Stimulated activated naive B cell treated with anti-CD40 and anti-IgM and Interleukin-4, amounts not matched to agents 10 μg/mL and 1 μg/mL and 100 μg/mL, for 72 hours (primary cell): ENCODE data around the gene RREB1.

Experiments
- ATAC-seq, 2 donors: fragments of 150-1000 bp; cut with Tn5 transposase; replicated peaks; 2 replicates each; pipeline ENCODE4 v1.10.0; 2021; ENCODE audit warnings: moderate library complexity in 1 of 2
- DNase-seq: peaks from one replicate; pipeline ENCODE4 v3.0.0; 2021
- H3K27ac Mint-ChIP-seq: one replicate; pipeline ENCODE4 v1.8.0; 2022; ENCODE audit warnings: mild to moderate bottlenecking, mixed read lengths
- H3K27me3 Mint-ChIP-seq, 2 donors: one replicate each; pipeline ENCODE4 v1.8.0; 2022; ENCODE audit warnings: mixed read lengths in 2 of 2
- H3K36me3 Mint-ChIP-seq, 2 donors: one replicate each; pipeline ENCODE4 v1.8.0; 2022; ENCODE audit warnings: mixed read lengths in 2 of 2, mild to moderate bottlenecking in 1 of 2
- H3K4me1 Mint-ChIP-seq, 2 donors: one replicate each; pipeline ENCODE4 v1.8.0; 2022; ENCODE audit warnings: mixed read lengths in 2 of 2, mild to moderate bottlenecking in 1 of 2
- H3K4me3 Mint-ChIP-seq, 2 donors: one replicate each; pipeline ENCODE4 v1.8.0; 2022; ENCODE audit warnings: mild to moderate bottlenecking in 2 of 2, mixed read lengths in 2 of 2, moderate library complexity in 1 of 2
- H3K9me3 Mint-ChIP-seq, 2 donors: one replicate each; pipeline ENCODE4 v1.8.0; 2022; ENCODE audit warnings: mixed read lengths in 2 of 2, mild to moderate bottlenecking in 1 of 2

The RREB1 gene

DNA sequence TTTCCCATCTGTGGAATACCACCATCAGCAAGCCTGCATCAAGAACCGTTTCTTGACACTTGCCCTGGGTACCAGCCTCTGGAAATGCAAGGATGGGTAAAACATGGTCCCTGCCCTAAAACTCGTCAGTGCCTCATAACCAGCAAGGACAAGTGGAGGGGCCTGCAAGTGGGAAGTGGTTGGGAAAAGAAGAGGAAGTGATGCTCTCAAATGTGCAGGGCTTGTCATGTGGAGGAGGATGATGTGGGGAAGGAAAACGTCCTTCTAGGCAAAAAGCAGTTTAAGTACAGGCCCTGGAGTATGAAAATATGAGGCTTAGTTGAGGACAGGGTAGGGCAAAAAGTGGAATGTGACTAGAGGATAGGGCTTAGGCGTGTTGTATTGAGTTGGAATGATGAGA, 19.0 kb downstream of the RREB1 start:
- Mint-ChIP-seq H3K27ac (no peak overlapping the region), H3K27me3 (no peaks in the 10 kb centered on the region), H3K9me3 (no peaks in the 10 kb centered on the region), H3K4me1 (peaks cover 58 to 86% of the 10 kb centered on the region in 2 donors), H3K4me3 (peak overlapping the region in 1 of 2 donors; percentile 40), H3K36me3 (peaks cover 43 to 52% of the 10 kb centered on the region in 2 donors)
- DNase-seq (no peak), ATAC-seq (no peak)

DNA sequence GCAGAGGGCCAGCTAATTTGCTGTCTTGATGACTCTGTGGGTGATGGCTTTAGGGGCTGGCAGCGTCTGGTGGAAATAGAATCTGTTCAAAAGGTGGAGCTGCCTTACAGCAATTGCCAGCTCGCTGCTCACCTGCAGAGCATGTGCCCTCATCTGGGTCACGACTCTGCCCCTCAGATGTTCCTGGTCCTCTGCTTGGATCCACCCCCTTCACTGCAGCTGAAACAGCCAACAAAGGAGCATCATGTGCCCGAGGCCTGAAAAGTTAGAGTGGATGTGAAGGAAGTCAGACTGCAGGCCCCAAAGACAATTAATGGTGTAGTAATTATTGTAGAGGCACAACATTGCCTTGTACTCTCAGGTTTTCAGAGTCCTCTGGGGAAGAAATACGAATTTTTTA, 19.9 kb downstream of the RREB1 start:
- Mint-ChIP-seq H3K27me3 (no peaks in the 10 kb centered on the region), H3K27ac (peak overlapping the region; percentile 81), H3K9me3 (no peaks in the 10 kb centered on the region), H3K36me3 (peaks cover 42 to 47% of the 10 kb centered on the region in 2 donors), H3K4me3 (no peak overlapping the region), H3K4me1 (peaks cover 60 to 84% of the 10 kb centered on the region in 2 donors)
- DNase-seq, result no peak
- no peak for ATAC-seq

DNA sequence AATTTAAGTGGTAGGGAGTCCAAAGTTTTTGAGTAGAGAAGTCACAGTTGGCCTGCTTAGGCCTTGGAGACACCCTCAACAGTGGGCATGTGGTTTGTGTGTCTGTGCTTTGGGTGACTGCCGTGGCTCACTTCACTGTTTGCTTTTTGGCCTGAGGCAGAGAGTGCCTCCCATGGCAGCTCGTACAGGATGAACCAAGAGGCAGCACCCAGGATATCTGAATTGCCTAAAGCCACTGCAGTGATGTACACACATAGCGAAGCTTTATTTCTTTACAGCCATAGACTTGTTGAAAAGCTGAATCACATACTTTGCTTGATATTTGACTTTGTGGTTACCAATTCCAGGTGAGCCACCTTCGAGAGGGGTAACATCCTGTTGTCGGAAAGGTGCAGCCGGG, 21.6 kb downstream of the RREB1 start:
- Mint-ChIP-seq H3K4me1 (peaks cover 58 to 83% of the 10 kb centered on the region in 2 donors), H3K27ac (peak overlapping the region; percentile 53), H3K36me3 (peaks cover 36 to 47% of the 10 kb centered on the region in 2 donors), H3K9me3 (no peaks in the 10 kb centered on the region), H3K27me3 (no peaks in the 10 kb centered on the region), H3K4me3 (no peak overlapping the region)
- no peak for ATAC-seq
- no peak for DNase-seq

DNA sequence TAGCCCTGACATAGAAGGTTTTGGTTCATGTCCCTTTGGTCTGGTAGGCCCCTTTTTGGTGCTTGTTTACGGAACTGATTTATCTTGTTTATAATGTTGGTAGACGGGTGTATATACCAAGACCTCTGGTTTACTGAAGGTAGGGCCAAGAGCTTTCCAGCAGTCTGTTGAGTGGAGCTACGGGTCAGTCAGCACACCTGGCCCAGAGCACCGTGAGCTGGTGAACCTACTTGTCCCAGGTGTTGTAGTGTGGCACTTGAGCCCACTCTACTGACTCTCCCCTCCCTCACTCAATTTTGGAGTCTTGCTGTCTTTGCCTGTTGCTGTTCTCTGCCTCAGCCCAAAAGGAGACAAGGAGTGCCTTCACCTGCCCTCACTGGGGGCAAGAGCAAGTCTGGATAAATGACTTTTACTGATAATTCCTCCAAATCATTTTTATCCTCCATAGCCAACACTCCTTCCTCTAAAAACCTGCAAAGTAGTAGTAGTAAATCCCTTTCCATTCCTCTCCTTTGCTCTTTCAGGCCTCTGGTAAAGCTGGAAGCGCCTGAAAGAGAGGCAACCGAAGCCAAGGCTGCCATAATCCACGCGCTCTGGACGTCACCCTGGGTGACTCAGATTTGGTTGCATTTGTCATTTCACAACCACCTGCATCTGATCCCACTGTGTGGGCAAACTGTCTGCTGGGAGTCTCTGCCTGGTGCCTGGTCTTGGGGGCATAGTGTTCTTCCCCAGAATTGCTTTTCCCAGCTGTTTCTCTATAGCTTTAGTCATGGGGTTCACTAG, 22.2 kb downstream of the RREB1 start:
- ATAC-seq (peak; percentile 48 to 62), DNase-seq (no peak)
- H3K4me3 Mint-ChIP-seq, result no peak overlapping the region
- no peaks in the 10 kb centered on the region for H3K27me3 Mint-ChIP-seq
- H3K27ac Mint-ChIP-seq, result peak overlapping the region; percentile 78
- peaks cover 36 to 41% of the 10 kb centered on the region in 2 donors for H3K36me3 Mint-ChIP-seq
- no peaks in the 10 kb centered on the region for H3K9me3 Mint-ChIP-seq
- peaks cover 52 to 79% of the 10 kb centered on the region in 2 donors for H3K4me1 Mint-ChIP-seq

DNA sequence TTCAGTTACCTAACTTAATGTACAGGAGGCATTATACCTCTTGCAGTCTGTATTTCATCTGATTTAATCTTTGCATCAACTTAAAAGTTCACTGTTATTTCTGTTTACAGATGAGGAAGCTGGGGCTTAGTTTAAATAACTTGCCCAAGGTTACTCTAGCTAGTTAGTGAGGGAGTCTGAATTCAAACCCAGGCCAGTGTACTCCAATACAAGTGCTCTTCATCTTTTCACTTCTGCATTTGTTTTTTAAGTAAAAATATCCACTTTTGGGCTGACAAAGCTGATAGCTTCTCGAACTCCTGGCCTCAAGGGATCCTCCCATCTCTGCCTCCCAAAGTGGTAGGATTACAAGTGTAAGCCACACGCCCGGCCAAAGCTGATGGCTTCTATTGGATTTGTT, 23.6 kb downstream of the RREB1 start:
- H3K4me1 Mint-ChIP-seq, result peaks cover 51 to 76% of the 10 kb centered on the region in 2 donors
- H3K4me3 Mint-ChIP-seq, result no peak overlapping the region
- ATAC-seq (no peak), DNase-seq (no peak)
- H3K27ac Mint-ChIP-seq, result no peak overlapping the region
- H3K27me3 Mint-ChIP-seq, result no peaks in the 10 kb centered on the region
- H3K9me3 Mint-ChIP-seq, result no peaks in the 10 kb centered on the region
- H3K36me3 Mint-ChIP-seq, result peaks cover 29 to 33% of the 10 kb centered on the region in 2 donors

DNA sequence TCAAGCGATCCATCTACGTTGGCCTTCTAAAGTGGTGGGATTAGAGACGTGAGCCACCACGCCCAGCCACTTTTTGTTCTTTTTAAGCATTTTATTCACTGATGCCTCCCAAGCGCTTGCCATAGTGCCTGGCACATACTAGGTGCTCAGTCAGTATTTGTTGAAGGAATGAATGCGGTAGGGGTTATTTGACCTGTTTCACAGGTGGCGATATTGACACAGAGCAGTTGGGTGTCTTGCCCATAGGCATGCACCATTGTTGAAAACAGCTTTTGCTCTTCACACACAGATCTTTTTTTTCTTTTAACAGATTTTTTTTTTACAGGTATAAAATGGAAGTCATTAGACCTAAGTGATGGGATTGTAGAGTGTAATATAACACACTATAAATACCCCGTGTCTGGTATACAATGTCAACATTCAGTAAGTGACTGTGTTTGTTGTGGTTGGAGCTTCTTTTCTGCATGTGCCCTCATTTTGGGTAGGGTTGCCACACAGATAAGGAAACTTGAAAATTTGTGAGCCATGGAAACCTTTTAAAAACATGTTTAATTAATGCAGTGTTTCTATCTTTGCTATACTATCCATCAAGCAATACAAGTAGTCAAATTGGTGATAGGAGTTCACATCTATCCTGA, 24.8 kb downstream of the RREB1 start:
- no peak for ATAC-seq
- H3K4me1 Mint-ChIP-seq, result peaks cover 50 to 75% of the 10 kb centered on the region in 2 donors
- no peaks in the 10 kb centered on the region for H3K27me3 Mint-ChIP-seq
- DNase-seq, result no peak
- H3K36me3 Mint-ChIP-seq, result peaks cover 22 to 25% of the 10 kb centered on the region in 2 donors
- no peak overlapping the region for H3K27ac Mint-ChIP-seq
- no peak overlapping the region for H3K4me3 Mint-ChIP-seq
- no peaks in the 10 kb centered on the region for H3K9me3 Mint-ChIP-seq

DNA sequence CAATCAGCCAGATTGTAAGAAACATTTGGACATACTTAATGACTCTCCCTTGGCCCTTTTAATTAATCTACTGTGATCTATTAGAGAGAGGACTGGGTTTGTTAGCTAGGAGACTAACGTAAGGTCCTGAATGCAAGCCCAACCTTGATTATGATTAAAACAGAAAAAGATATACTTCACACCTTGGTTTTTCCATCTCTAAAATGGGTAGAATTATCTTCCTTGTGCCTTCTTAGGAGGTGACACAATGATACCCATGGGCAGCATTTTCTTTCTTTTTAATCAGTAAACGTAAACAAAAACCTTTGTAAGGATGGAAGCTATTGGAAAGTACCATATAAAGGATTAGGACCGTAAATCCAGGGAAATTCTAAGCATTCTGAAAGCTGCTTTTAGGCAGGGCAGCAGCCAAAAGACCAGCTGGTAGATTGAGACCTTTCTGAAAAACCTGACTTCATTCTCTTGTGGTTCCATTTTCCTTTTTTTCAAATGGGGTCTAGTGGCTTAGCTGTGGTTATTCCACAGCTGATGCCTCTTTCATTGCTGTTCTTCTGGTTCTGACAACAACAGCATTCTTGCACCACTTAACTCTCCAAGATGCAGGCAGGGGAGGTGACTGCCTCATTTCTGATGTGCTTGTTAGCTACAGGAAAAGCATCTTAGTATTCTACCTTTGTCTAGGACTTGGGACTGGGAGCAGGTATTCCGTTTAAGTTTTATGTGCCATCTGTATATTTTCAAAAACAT, 27.4 kb downstream of the RREB1 start:
- peak overlapping the region in 1 of 2 donors; percentile 8 for H3K4me3 Mint-ChIP-seq
- H3K36me3 Mint-ChIP-seq, result peaks cover 9% of the 10 kb centered on the region in 2 donors

DNA sequence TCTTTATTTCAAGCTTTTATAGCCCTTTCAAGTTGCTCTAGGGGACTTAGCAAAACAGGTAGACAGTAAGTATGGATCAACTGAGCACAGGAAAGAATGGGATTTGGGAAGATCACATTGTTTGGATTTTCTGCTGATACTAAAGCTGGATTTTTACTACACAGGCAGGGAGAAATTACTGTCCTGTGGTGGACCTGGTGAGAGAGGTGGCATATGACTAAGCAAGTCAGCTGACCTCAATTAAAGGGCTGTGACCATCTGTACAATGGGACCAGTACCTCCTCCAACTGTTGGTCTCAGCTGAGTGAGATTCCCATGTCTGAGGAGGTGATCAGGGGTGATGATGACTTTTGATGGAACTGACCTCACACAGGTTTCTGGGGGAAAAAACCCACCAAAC, 28.0 kb downstream of the RREB1 start:
- no peaks in the 10 kb centered on the region for H3K27me3 Mint-ChIP-seq
- ATAC-seq (no peak), DNase-seq (no peak)
- peaks cover 5 to 6% of the 10 kb centered on the region in 2 donors for H3K36me3 Mint-ChIP-seq
- H3K4me1 Mint-ChIP-seq, result peaks cover 32 to 66% of the 10 kb centered on the region in 2 donors
- H3K9me3 Mint-ChIP-seq, result no peaks in the 10 kb centered on the region
- no peak overlapping the region for H3K27ac Mint-ChIP-seq
- peak overlapping the region in 1 of 2 donors; percentile 8 for H3K4me3 Mint-ChIP-seq

More for the DNA sequence above, 27.4 kb downstream of the RREB1 start:
- Mint-ChIP-seq H3K9me3 (no peaks in the 10 kb centered on the region), H3K4me1 (peaks cover 35 to 65% of the 10 kb centered on the region in 2 donors), H3K27ac (no peak overlapping the region), H3K27me3 (no peaks in the 10 kb centered on the region)
- DNase-seq, result no peak
- ATAC-seq, result no peak

DNA sequence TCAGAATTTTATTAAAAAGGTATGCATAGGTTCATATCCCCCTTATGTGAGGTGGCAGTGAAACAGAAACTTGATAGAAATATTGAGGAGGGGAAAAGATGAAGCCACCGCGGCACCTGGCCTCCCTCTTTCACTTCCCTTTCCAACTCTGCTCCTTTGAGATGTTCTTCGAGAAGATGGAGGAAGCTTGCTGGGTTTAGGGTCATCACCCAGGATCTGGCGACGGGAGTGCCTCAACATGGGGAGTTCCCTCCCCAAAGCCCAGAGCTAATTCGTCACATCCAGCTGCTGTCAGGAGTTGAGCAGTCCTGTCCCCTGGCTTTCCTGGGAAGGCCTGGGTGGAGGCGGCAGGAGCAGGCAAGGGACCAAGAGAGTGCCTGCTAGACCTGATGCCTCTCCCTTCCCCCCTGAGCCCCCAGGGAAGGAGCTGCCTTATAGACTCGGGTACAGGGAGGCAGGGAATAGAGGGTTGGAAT, 29.1 kb downstream of the RREB1 start:
- peak; percentile 64 to 70 for ATAC-seq
- peak overlapping the region; percentile 97 for H3K27ac Mint-ChIP-seq
- peaks cover 5% of the 10 kb centered on the region in 2 donors for H3K36me3 Mint-ChIP-seq
- peak; percentile 54 for DNase-seq
- H3K27me3 Mint-ChIP-seq, result no peaks in the 10 kb centered on the region
- H3K4me3 Mint-ChIP-seq, result peak overlapping the region; percentile 76 to 83
- H3K4me1 Mint-ChIP-seq, result peaks cover 34 to 65% of the 10 kb centered on the region in 2 donors
- H3K9me3 Mint-ChIP-seq, result no peaks in the 10 kb centered on the region

DNA sequence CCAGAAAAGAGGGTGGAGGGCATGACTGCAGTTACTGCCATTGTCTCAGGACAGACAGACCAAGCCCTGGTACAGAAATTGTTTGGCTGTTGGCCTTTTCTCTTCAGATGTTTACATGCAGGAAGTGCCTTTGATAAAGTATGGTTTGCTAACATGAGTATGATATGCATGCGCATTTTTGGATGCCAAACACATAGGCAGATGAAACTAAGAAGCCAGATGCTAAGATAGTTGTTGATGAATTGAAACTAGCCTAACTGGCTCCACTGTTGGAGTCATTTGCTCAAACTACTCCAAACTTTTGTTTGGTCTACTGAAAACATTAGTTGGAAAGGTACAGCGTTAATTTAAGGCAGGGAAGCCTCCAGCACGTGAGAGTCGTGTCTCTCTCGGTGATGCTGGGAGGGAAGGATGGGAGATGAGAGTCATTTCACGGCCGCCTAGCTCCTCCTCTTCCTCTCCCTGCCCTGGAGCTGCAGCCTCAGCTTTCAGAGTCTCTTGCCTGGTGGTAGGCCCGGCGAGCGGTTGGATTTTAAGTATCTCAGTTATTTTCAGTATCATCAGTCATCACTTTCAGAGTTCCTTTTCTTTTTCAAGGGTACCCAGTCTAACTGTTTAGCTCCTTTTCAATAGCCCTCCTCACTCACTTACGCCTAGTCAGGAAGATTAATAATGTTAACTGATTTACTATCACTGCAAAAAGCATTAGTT, 29.7 kb downstream of the RREB1 start:
- peak; percentile 41 to 58 for ATAC-seq
- no peaks in the 10 kb centered on the region for H3K27me3 Mint-ChIP-seq
- H3K4me1 Mint-ChIP-seq, result peaks cover 34 to 64% of the 10 kb centered on the region in 2 donors
- no peaks in the 10 kb centered on the region for H3K9me3 Mint-ChIP-seq
- DNase-seq, result peak; percentile 40
- peak overlapping the region; percentile 76 to 83 for H3K4me3 Mint-ChIP-seq
- peak overlapping the region; percentile 97 for H3K27ac Mint-ChIP-seq
- H3K36me3 Mint-ChIP-seq, result peaks cover 3 to 5% of the 10 kb centered on the region in 2 donors

DNA sequence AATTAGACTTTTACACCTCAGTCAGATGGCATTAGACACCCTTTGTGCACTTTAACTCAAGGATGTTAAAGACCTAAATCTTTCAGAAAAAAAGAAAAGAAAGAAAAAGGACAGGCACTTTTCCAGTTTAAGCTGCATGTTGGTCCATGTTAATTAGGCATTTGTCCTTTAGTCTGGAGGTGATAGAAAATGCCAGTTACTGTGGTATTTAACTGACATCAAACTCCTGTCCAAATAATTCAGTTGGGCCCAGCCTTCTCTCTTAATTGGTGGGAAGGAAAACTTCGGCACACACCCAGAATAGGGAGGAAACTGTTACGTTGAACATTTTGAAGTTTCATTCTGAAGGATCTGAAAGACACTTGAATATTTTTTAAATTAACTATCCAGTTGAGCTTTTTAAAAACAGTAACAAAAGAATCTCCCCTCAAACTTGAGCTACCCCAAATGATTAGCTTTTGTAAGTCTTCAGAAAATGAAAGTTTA, 30.3 kb downstream of the RREB1 start:
- ATAC-seq, result no peak
- Mint-ChIP-seq H3K27ac (peak overlapping the region; percentile 97), H3K9me3 (no peaks in the 10 kb centered on the region), H3K36me3 (peaks cover 3 to 4% of the 10 kb centered on the region in 2 donors), H3K4me3 (peak overlapping the region in 1 of 2 donors; percentile 83), H3K27me3 (no peaks in the 10 kb centered on the region), H3K4me1 (peaks cover 36 to 64% of the 10 kb centered on the region in 2 donors)
- DNase-seq, result no peak

DNA sequence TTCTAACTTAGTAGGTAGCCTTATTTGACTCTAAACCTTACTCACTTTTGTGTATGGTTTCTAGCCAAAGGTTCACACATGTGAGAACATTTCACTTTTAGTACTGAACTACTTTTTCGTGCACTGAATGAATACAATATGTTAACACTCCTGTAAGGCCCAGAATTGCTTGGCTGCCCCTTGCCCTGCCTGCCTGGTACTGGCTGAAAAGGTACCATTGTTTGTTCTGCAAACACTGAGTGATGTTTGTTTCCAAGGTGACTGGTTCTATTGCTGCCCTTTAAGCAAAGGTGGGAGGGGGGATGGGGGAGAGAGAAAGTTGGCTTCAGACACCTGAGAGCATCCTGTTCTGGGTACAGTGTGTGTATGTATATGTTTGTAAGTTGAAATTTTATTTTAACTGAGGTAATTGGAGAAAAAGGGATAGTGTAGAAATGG, 31.2 kb downstream of the RREB1 start:
- ATAC-seq (no peak), DNase-seq (no peak)
- H3K27ac Mint-ChIP-seq, result peak overlapping the region; percentile 86
- peaks cover 38 to 70% of the 10 kb centered on the region in 2 donors for H3K4me1 Mint-ChIP-seq
- peaks cover 3% of the 10 kb centered on the region in 2 donors for H3K36me3 Mint-ChIP-seq
- no peaks in the 10 kb centered on the region for H3K9me3 Mint-ChIP-seq
- H3K27me3 Mint-ChIP-seq, result no peaks in the 10 kb centered on the region
- H3K4me3 Mint-ChIP-seq, result peak overlapping the region in 1 of 2 donors; percentile 48

DNA sequence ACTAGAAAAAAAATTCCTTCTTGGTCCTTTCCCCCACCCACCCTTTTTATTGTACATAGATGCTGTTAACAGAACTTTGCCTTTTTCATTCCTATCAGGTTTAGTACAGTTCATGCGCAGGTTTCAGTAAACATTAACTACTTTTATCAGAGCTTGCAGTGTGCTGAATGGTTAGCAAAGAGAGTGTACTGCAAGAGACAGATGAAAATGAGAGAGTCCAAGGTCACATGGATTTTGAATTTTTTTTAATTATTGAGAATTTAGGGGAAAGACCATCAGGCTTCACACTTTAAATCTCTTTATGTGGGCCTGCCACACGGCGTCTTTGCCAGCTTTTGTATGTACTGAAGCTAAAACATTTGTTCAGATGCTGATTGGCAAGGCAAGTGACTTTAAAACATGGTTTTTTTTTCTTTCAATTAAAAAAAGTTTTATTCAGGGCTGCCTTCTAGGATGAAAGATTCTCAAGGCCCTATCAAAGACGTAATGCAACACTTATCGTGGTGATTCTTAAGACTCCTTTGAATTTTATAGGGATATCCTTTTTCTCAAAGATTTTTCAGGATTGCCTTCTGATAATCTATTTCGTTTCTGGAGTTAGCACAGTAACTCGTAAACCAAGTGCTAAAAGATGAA, 32.2 kb downstream of the RREB1 start:
- Mint-ChIP-seq H3K27me3 (no peaks in the 10 kb centered on the region), H3K27ac (no peak overlapping the region), H3K9me3 (no peaks in the 10 kb centered on the region), H3K4me3 (peak overlapping the region in 1 of 2 donors; percentile 86), H3K36me3 (peaks cover 3% of the 10 kb centered on the region in 2 donors), H3K4me1 (peaks cover 37 to 73% of the 10 kb centered on the region in 2 donors)
- ATAC-seq, result no peak
- no peak for DNase-seq
